DND-41 (cell line): ENCODE data around the gene ASB17.

Experiments
- ATAC-seq: fragments of 200-7000 bp; cut with Tn5 transposase; 3 replicates; pipeline ENCODE4 v1.9.1; 2021; ENCODE audit warnings: low read depth; ENCODE audit not compliant: insufficient read depth
- DNase-seq: peaks from one replicate; pipeline ENCODE4 v3.0.0-alpha.2; 2020
- H2AFZ ChIP-seq: 2 replicates; pipeline ENCODE4 v1.6.0; 2012; ENCODE audit warnings: low read depth, low read length
- H3K27ac ChIP-seq: 2 replicates; pipeline ENCODE4 v1.5.1; 2012; ENCODE audit warnings: low read length, inconsistent platforms
- H3K27me3 ChIP-seq: fragments of 200-600 bp; sonication (generic); 2 replicates; pipeline ENCODE4 v1.6.0; 2012; ENCODE audit warnings: low read length, mild to moderate bottlenecking, inconsistent platforms; ENCODE audit not compliant: insufficient read depth, poor library complexity
- H3K36me3 ChIP-seq: 2 replicates; pipeline ENCODE4 v1.5.1; 2012; ENCODE audit warnings: low read length, inconsistent platforms; ENCODE audit not compliant: insufficient read depth
- H3K4me1 ChIP-seq: 2 replicates; pipeline ENCODE4 v1.5.1; 2012; ENCODE audit warnings: mild to moderate bottlenecking, low read length; ENCODE audit not compliant: insufficient read depth
- H3K4me2 ChIP-seq: 2 replicates; pipeline ENCODE4 v1.6.0; 2012; ENCODE audit warnings: mild to moderate bottlenecking, moderate library complexity, low read length, inconsistent platforms; ENCODE audit not compliant: insufficient read depth
- H3K4me3 ChIP-seq, 2 experiments: fragments of 200-600 bp in 1 of 2; shearing (Covaris generic) in 1 of 2; 2 replicates each; pipeline ENCODE4 v1.5.1; 2012 to 2016; ENCODE audit warnings: inconsistent platforms in 2 of 2, low read length in 2 of 2, mild to moderate bottlenecking in 2 of 2, low read depth in 1 of 2, moderate library complexity in 1 of 2
- H3K79me2 ChIP-seq: 2 replicates; pipeline ENCODE4 v1.6.0; 2012; ENCODE audit warnings: low read length, inconsistent platforms; ENCODE audit not compliant: insufficient read depth
- H3K9ac ChIP-seq: 2 replicates; pipeline ENCODE4 v1.6.0; 2012; ENCODE audit warnings: low read depth, mild to moderate bottlenecking, inconsistent platforms, low read length, moderate library complexity
- H3K9me3 ChIP-seq: 2 replicates; pipeline ENCODE4 v1.5.1; 2012; ENCODE audit warnings: low read length, moderate library complexity, mild to moderate bottlenecking, inconsistent platforms; ENCODE audit not compliant: insufficient read depth, severe bottlenecking
- H4K20me1 ChIP-seq: 2 replicates; pipeline ENCODE4 v1.6.0; 2012; ENCODE audit warnings: low read length; ENCODE audit not compliant: insufficient read depth
- EZH2 ChIP-seq: IDR thresholded peaks from 3 replicates; pipeline ENCODE4 v1.6.1; 2012; ENCODE audit warnings: borderline replicate concordance, low read depth, mild to moderate bottlenecking, moderate library complexity, low read length, inconsistent platforms; ENCODE audit not compliant: severe bottlenecking
- TF ChIP-seq, protein P1 (sequence below): IDR thresholded peaks from 2 replicates; pipeline ENCODE4 v1.5.1; 2012; ENCODE audit warnings: borderline replicate concordance, low read length, moderate library complexity, mild to moderate bottlenecking; ENCODE audit not compliant: poor library complexity, severe bottlenecking; ENCODE audit errors: extremely low read depth

ASB17 gene

DNA sequence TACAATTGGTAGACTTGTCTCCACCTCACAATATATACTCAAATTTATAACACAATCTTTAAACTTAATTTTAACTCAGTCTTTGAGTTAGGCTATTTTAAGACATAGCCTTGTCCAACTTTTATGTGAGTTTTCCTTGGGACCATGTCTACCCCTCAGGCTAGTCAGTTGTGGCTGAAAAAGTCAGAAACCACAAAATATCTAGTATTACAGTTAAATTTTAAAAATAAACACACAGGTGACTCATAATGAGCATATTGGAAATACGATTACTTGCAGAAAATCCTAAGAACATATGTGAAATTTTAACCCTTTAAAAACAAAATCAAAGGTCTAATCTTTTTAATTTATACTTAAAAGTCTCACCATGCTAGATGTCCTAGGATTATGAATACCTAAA is 4.8 kb upstream of the ASB17 start:
- Histone ChIP-seq H3K4me3 (no peak overlapping the region), H3K4me1 (no peaks in the 10 kb centered on the region), H3K4me2 (no peak overlapping the region), H4K20me1 (no peaks in the 10 kb centered on the region), H3K9ac (no peak overlapping the region), H3K79me2 (no peaks in the 10 kb centered on the region), H3K27me3 (no peaks in the 10 kb centered on the region), H3K36me3 (no peaks in the 10 kb centered on the region), H3K27ac (no peak overlapping the region), H2AFZ (no peak overlapping the region), H3K9me3 (no peaks in the 10 kb centered on the region)
- no peak for ATAC-seq
- TF ChIP-seq, protein P1, sequence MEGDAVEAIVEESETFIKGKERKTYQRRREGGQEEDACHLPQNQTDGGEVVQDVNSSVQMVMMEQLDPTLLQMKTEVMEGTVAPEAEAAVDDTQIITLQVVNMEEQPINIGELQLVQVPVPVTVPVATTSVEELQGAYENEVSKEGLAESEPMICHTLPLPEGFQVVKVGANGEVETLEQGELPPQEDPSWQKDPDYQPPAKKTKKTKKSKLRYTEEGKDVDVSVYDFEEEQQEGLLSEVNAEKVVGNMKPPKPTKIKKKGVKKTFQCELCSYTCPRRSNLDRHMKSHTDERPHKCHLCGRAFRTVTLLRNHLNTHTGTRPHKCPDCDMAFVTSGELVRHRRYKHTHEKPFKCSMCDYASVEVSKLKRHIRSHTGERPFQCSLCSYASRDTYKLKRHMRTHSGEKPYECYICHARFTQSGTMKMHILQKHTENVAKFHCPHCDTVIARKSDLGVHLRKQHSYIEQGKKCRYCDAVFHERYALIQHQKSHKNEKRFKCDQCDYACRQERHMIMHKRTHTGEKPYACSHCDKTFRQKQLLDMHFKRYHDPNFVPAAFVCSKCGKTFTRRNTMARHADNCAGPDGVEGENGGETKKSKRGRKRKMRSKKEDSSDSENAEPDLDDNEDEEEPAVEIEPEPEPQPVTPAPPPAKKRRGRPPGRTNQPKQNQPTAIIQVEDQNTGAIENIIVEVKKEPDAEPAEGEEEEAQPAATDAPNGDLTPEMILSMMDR = no peak
- no peak for TF ChIP-seq EZH2
- DNase-seq = no peak

- no peaks in the 10 kb centered on the region for H3K36me3 ChIP-seq
Observed at GRCh38 chr1:75922698-75923097, 9.5 kb downstream of the ASB17 start.

DNA sequence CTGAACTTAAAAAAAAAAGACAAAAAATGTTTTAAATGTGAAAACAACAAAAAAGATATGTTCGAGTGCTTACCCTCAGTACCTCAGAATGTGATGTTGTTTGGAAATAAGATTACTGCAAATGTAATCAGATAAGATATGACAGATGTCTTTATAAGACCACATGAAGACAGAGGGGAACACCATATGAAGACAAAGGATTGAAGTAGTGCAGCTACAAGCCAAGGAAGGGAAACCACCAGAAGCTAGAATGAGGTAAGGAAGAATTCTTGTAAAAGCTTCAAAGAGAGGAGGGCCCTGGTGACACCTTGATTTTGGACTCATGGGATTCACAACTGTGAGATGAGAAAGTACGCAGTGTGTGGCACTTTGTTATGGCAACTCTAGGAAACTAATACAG is 15.4 kb downstream of the ASB17 start:
- H3K4me2 ChIP-seq = no peak overlapping the region
- H3K36me3 ChIP-seq = no peaks in the 10 kb centered on the region
- H4K20me1 ChIP-seq = no peaks in the 10 kb centered on the region
- H3K27ac ChIP-seq = no peak overlapping the region
- H3K27me3 ChIP-seq = no peaks in the 10 kb centered on the region
- TF ChIP-seq, protein P1 = no peak
- no peak for TF ChIP-seq EZH2
- H3K4me3 ChIP-seq = no peak overlapping the region
- no peaks in the 10 kb centered on the region for H3K79me2 ChIP-seq
- DNase-seq = no peak
- no peaks in the 10 kb centered on the region for H3K9me3 ChIP-seq
- no peak overlapping the region for H2AFZ ChIP-seq
- ATAC-seq = no peak
- H3K4me1 ChIP-seq = no peaks in the 10 kb centered on the region
- no peak overlapping the region for H3K9ac ChIP-seq

More at GRCh38 chr1:75922698-75923097, 9.5 kb downstream of the ASB17 start:
- Histone ChIP-seq H2AFZ (no peak overlapping the region), H3K79me2 (no peaks in the 10 kb centered on the region), H3K4me1 (no peaks in the 10 kb centered on the region), H3K27me3 (no peaks in the 10 kb centered on the region), H3K4me2 (no peak overlapping the region), H3K9me3 (no peaks in the 10 kb centered on the region), H3K9ac (no peak overlapping the region), H4K20me1 (no peaks in the 10 kb centered on the region), H3K4me3 (no peak overlapping the region), H3K27ac (no peak overlapping the region)
- DNase-seq = no peak
- no peak for ATAC-seq
- TF ChIP-seq, protein P1 = no peak
- no peak for TF ChIP-seq EZH2

DNA sequence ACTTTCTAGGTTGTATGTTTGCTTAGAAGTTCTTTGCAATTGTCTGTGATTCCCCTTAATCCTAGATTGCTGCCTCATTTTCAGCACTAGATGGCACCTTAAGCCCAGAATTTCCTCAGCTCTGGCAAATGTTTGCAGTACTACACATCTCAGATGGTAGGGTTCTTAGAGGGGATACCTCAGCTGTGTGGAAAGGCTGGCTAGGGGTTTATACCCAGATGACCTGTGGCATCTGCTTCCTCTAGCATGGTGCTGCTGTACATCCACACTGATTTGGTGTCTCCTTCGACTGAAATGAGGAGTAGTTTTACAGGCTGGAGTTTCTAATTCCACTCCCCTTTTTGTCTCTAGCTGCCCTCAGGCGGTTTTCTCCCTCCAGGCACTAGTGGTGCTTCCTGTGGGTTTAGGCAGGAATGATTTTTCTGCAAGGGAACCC is 23.5 kb downstream of the ASB17 start:
- Histone ChIP-seq H3K27me3 (no peaks in the 10 kb centered on the region), H4K20me1 (no peaks in the 10 kb centered on the region), H3K27ac (no peak overlapping the region), H3K9ac (no peak overlapping the region), H3K79me2 (no peaks in the 10 kb centered on the region), H3K9me3 (no peaks in the 10 kb centered on the region), H2AFZ (no peak overlapping the region), H3K36me3 (no peaks in the 10 kb centered on the region), H3K4me2 (no peak overlapping the region), H3K4me3 (no peak overlapping the region), H3K4me1 (no peaks in the 10 kb centered on the region)
- no peak for DNase-seq
- no peak for ATAC-seq
- TF ChIP-seq EZH2 = no peak
- TF ChIP-seq, protein P1 = peak; percentile 42
